Ishikawa (cell line): ENCODE results near the gene SLC11A2.

ENCODE experiments used
- CEBPB ChIP-seq: IDR thresholded peaks from 2 replicates; pipeline ENCODE4 v1.6.1; 2012
- CREB1 ChIP-seq: IDR thresholded peaks from 2 replicates; pipeline ENCODE4 v1.6.1; 2012; ENCODE audit warnings: low read depth
- EGR1 ChIP-seq: IDR thresholded peaks from 2 replicates; pipeline ENCODE4 v1.6.1; 2012
- EP300 ChIP-seq: IDR thresholded peaks from 2 replicates; pipeline ENCODE4 v1.6.1; 2012; ENCODE audit warnings: borderline replicate concordance
- FOXM1 ChIP-seq: IDR thresholded peaks from 2 replicates; pipeline ENCODE4 v1.6.1; 2012; ENCODE audit warnings: low read depth, borderline replicate concordance
- NFIC ChIP-seq: IDR thresholded peaks from 2 replicates; pipeline ENCODE4 v1.6.1; 2012
- RAD21 ChIP-seq: IDR thresholded peaks from 2 replicates; pipeline ENCODE4 v1.6.1; 2012; ENCODE audit warnings: low read depth
- TAF1 ChIP-seq: IDR thresholded peaks from 2 replicates; pipeline ENCODE4 v1.6.1; 2012; ENCODE audit warnings: low read depth, mild to moderate bottlenecking
- TCF12 ChIP-seq: IDR thresholded peaks from 2 replicates; pipeline ENCODE4 v1.6.1; 2012; ENCODE audit warnings: low read depth
- TEAD4 ChIP-seq: IDR thresholded peaks from 2 replicates; pipeline ENCODE4 v1.6.1; 2012
- YY1 ChIP-seq: IDR thresholded peaks from 2 replicates; pipeline ENCODE4 v1.6.1; 2012; ENCODE audit warnings: low read depth
- ZBTB7A ChIP-seq: IDR thresholded peaks from 2 replicates; pipeline ENCODE4 v1.6.1; 2012; ENCODE audit warnings: low read depth
- TF ChIP-seq, protein P1 (sequence below): IDR thresholded peaks from 2 replicates; pipeline ENCODE4 v1.6.1; 2012; ENCODE audit warnings: low read depth, mild to moderate bottlenecking
- TF ChIP-seq, protein P2 (sequence below): IDR thresholded peaks from 2 replicates; pipeline ENCODE4 v1.6.1; 2012
- TF ChIP-seq, protein P3 (sequence below): IDR thresholded peaks from 2 replicates; pipeline ENCODE4 v1.6.1; 2012

Gene SLC11A2

DNA sequence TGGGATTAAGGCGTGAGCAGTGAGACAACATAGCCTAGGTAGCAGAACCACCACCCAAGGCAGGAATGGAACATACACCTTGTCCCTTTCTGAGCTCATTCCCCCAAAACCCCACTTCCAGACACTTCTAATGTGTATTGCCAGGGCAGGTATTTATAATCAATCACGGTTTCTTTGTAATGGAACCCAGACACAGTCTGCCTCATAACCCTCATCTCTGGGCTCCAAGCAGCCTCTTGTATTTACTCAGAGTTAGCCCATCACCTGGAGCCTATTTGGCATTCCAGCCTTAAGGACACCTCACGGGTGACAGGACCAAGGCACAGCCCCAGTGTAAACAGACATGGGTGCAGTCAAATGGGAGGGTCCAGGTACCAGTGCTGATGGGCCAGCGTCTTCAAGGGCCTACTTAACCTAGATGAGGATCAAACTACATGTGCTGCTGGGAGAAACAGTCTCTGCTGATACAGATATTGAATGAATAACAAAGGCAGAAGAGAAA is 76.3 kb downstream of the SLC11A2 start:
- no peak for TF ChIP-seq TAF1
- no peak for TF ChIP-seq EGR1
- no peak for TF ChIP-seq ZBTB7A
- TF ChIP-seq NFIC = no peak
- TF ChIP-seq, protein P1, sequence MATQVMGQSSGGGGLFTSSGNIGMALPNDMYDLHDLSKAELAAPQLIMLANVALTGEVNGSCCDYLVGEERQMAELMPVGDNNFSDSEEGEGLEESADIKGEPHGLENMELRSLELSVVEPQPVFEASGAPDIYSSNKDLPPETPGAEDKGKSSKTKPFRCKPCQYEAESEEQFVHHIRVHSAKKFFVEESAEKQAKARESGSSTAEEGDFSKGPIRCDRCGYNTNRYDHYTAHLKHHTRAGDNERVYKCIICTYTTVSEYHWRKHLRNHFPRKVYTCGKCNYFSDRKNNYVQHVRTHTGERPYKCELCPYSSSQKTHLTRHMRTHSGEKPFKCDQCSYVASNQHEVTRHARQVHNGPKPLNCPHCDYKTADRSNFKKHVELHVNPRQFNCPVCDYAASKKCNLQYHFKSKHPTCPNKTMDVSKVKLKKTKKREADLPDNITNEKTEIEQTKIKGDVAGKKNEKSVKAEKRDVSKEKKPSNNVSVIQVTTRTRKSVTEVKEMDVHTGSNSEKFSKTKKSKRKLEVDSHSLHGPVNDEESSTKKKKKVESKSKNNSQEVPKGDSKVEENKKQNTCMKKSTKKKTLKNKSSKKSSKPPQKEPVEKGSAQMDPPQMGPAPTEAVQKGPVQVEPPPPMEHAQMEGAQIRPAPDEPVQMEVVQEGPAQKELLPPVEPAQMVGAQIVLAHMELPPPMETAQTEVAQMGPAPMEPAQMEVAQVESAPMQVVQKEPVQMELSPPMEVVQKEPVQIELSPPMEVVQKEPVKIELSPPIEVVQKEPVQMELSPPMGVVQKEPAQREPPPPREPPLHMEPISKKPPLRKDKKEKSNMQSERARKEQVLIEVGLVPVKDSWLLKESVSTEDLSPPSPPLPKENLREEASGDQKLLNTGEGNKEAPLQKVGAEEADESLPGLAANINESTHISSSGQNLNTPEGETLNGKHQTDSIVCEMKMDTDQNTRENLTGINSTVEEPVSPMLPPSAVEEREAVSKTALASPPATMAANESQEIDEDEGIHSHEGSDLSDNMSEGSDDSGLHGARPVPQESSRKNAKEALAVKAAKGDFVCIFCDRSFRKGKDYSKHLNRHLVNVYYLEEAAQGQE = no peak
- no peak for TF ChIP-seq TCF12
- TF ChIP-seq TEAD4 = no peak
- TF ChIP-seq, protein P2, sequence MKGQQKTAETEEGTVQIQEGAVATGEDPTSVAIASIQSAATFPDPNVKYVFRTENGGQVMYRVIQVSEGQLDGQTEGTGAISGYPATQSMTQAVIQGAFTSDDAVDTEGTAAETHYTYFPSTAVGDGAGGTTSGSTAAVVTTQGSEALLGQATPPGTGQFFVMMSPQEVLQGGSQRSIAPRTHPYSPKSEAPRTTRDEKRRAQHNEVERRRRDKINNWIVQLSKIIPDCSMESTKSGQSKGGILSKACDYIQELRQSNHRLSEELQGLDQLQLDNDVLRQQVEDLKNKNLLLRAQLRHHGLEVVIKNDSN = no peak
- no peak for TF ChIP-seq CEBPB
- TF ChIP-seq EP300 = no peak
- no peak for TF ChIP-seq RAD21
- TF ChIP-seq CREB1 = no peak
- TF ChIP-seq, protein P3, sequence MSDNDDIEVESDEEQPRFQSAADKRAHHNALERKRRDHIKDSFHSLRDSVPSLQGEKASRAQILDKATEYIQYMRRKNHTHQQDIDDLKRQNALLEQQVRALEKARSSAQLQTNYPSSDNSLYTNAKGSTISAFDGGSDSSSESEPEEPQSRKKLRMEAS = no peak
- TF ChIP-seq FOXM1 = no peak
- TF ChIP-seq YY1 = no peak

DNA sequence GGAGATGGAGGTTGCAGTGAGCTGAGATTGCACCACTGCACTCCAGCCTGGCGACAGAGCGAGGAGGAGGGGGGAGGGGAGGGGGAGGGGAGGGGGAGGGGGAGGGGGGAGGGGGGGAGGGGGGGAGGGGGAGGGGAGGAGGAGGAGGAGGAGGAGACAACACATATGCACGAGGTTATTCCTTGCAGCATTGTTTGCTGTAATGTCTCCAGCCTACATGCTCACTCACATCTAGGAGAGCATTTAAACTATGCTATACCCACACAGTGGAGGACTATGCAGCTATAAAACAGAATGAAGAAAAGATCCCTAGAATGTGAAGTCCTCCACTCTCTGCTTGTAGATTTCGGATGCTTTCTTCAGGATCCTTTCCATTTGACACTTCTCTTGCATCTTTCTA is 77.4 kb downstream of the SLC11A2 start:
- TF ChIP-seq YY1 (no peak), CEBPB (no peak), FOXM1 (no peak), RAD21 (no peak), TEAD4 (no peak), EP300 (no peak), TAF1 (no peak), NFIC (no peak), EGR1 (no peak), CREB1 (no peak), TCF12 (no peak), ZBTB7A (no peak)
- TF ChIP-seq, protein P3 = no peak
- TF ChIP-seq, protein P1 = no peak
- TF ChIP-seq, protein P2 = no peak

DNA sequence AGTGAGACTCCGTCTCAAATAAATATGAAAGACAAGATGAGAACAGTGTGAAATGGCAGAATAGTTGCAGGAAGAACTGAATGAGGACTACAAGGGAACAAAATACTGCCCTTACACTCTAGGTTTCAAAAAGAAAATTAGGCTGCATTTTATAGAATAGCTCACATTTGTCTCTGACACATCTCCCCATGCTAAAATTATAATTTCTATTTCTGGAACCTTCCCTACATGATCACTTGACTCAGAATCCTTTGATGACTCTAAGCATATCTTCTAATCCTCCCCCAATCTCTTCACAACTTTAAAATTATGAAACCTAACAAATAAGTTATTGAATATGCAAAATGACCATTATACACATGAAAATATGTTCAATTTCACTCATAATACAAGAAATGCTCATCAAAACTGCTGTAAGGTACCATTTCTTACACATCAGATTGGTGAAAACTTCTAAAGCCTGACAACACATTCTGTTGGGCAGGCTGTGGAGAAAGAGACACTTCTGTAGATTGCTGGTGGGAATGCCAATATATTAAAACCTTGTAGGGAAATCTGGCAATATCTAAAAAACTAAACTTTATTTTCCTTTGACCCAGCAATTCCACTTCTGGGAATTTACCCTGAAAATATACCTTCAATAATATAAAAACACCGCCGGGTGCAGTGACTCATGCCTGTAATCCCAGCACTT is 78.1 kb downstream of the SLC11A2 start:
- TF ChIP-seq, protein P1 = no peak
- TF ChIP-seq CREB1 = no peak
- no peak for TF ChIP-seq EP300
- no peak for TF ChIP-seq FOXM1
- no peak for TF ChIP-seq TCF12
- no peak for TF ChIP-seq YY1
- no peak for TF ChIP-seq TEAD4
- no peak for TF ChIP-seq EGR1
- TF ChIP-seq CEBPB = no peak
- TF ChIP-seq, protein P2 = no peak
- TF ChIP-seq NFIC = no peak
- TF ChIP-seq, protein P3 = no peak
- no peak for TF ChIP-seq TAF1
